Muscle layer of duodenum (tissue), 2 donors: Measurements from ENCODE around the gene PCDH9.

Experiments
- H3K27ac ChIP-seq: one replicate; pipeline ENCODE4 v1.7.0; 2013; ENCODE audit warnings: mild to moderate bottlenecking, low read length
- H3K27me3 ChIP-seq: one replicate; pipeline ENCODE4 v1.7.0; 2013; ENCODE audit warnings: low read depth, mild to moderate bottlenecking, control low read depth, low read length
- H3K36me3 ChIP-seq, 2 donors: one replicate each; pipeline ENCODE4 v1.7.0; 2013; ENCODE audit warnings: low read length in 2 of 2, control low read depth in 1 of 2, mild to moderate bottlenecking in 1 of 2; ENCODE audit not compliant: insufficient read depth in 2 of 2, control insufficient read depth in 1 of 2
- H3K4me1 ChIP-seq, 2 donors: one replicate each; pipeline ENCODE4 v1.7.0; 2013; ENCODE audit warnings: low read length in 2 of 2, mild to moderate bottlenecking in 2 of 2, control low read depth in 1 of 2, moderate library complexity in 1 of 2; ENCODE audit not compliant: insufficient read depth in 2 of 2, control insufficient read depth in 1 of 2
- H3K4me3 ChIP-seq, 2 donors: one replicate each; pipeline ENCODE4 v1.7.0; 2013; ENCODE audit warnings: low read length in 2 of 2, low read depth in 1 of 2, mild to moderate bottlenecking in 1 of 2
- H3K9me3 ChIP-seq, 2 donors: one replicate each; pipeline ENCODE4 v1.7.0; 2013; ENCODE audit warnings: low read length in 2 of 2, control low read depth in 1 of 2, mild to moderate bottlenecking in 1 of 2; ENCODE audit not compliant: control insufficient read depth in 1 of 2
- donor health status: healthy.

Gene PCDH9

DNA sequence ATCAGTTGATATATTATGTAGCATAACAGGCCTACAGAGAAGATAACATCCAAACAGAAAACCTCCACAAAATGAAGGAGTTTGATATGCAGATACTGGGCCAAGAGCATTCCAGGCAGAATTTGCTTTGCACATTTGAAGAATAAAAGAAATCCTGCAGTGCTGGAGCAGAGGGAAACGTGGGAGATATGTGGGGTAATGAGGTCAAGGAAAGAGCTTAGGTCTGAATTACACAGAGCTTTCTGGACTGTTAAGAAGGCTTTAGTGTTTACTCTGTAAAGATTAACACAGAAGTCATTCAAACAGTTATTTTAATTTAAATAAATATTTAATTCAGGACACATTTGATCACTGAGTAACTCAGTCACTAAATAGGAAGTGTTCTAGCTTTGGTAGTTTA is 692.7 kb downstream of the PCDH9 start:
- no peaks in the 10 kb centered on the region for H3K4me1 ChIP-seq
- no peaks in the 10 kb centered on the region for H3K27me3 ChIP-seq
- H3K27ac ChIP-seq, result no peak overlapping the region
- no peaks in the 10 kb centered on the region for H3K9me3 ChIP-seq
- H3K36me3 ChIP-seq, result no peaks in the 10 kb centered on the region
- H3K4me3 ChIP-seq, result no peak overlapping the region

DNA sequence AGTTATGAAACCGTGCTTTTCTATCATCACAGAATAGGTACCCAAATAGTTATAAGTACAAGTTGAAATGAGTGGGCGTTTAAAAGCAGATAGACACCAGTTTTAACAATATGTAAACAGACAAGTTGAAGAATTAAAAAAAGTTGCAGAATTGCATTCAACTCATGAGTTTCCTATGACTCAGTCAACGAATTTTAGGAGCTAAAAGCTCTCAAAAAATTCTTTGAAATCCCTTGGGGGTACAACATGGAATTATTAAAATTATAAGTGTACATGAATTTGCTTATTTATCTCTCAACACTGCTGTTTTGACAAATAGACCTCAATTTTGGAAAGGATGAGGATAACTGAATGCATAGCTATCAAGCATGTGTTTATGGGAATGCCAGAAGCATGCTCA is 693.4 kb downstream of the PCDH9 start:
- H3K4me1 ChIP-seq, result no peaks in the 10 kb centered on the region
- no peaks in the 10 kb centered on the region for H3K9me3 ChIP-seq
- no peak overlapping the region for H3K27ac ChIP-seq
- H3K4me3 ChIP-seq, result no peak overlapping the region
- no peaks in the 10 kb centered on the region for H3K27me3 ChIP-seq
- no peaks in the 10 kb centered on the region for H3K36me3 ChIP-seq

DNA sequence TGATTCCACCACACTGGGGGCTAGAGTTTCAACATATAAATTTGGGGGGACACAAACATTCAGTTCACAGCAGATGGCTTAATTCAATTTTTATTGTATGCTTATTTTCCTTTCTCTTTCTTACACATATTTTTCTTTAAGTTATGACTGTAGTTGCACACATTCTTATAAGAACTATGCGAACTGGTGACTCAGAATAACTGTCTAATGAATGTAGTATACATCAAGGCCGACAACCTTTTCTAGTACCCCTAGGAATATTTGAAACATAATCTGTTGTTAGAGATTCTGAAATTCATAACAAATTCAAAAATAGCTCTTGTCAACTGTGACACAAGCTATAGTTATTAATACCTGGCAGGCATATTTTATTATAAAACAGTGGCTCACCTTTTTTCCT is 695.6 kb downstream of the PCDH9 start:
- no peak overlapping the region for H3K4me3 ChIP-seq

DNA sequence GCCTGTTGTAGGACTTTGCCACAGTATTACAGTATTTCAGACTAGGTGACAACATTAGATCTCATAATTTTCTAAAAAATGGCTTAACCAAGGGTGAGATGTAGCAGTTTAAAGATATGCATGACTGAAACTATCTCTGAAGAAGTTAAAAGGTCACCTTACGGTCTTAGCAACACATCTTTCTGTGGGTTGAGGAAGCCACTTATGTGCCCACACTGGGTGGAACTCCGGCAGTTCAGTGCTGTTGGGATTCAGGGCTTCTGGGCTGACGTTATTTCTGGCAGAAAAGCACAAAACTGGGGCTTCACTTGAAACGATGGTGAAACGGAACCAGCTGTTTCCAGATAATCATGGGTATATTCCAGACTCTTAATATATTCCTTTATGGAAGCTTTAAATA is 697.3 kb downstream of the PCDH9 start:
- H3K4me3 ChIP-seq, result no peak overlapping the region

More for the DNA sequence above, 695.6 kb downstream of the PCDH9 start:
- Histone ChIP-seq H3K27me3 (no peaks in the 10 kb centered on the region), H3K9me3 (no peaks in the 10 kb centered on the region), H3K27ac (no peak overlapping the region), H3K4me1 (no peaks in the 10 kb centered on the region), H3K36me3 (no peaks in the 10 kb centered on the region)

DNA sequence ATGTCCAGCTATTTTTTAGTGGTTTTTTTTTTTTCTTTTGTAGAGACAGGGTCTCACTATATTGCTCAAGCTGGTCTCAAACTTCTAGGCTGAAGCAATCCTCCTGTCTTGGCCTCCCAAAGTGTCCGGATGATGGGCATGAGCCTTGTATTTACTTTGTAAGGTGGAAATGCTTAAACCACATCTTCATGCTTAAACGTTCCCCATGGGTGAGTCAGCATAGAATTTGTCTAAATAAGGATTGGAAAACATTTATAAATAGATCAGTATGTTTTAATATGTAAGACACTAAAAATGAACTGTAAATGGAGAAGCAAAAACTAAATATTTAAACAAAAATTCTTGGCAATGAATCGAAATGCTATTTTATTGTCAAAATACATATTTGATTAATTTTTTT is 698.0 kb downstream of the PCDH9 start:
- no peaks in the 10 kb centered on the region for H3K9me3 ChIP-seq
- H3K36me3 ChIP-seq, result no peaks in the 10 kb centered on the region
- H3K4me1 ChIP-seq, result no peaks in the 10 kb centered on the region
- H3K27ac ChIP-seq, result no peak overlapping the region
- no peaks in the 10 kb centered on the region for H3K27me3 ChIP-seq
- H3K4me3 ChIP-seq, result no peak overlapping the region

More for the DNA sequence above, 697.3 kb downstream of the PCDH9 start:
- H3K36me3 ChIP-seq, result no peaks in the 10 kb centered on the region
- H3K27ac ChIP-seq, result no peak overlapping the region
- no peaks in the 10 kb centered on the region for H3K9me3 ChIP-seq
- H3K4me1 ChIP-seq, result no peaks in the 10 kb centered on the region
- H3K27me3 ChIP-seq, result no peaks in the 10 kb centered on the region

DNA sequence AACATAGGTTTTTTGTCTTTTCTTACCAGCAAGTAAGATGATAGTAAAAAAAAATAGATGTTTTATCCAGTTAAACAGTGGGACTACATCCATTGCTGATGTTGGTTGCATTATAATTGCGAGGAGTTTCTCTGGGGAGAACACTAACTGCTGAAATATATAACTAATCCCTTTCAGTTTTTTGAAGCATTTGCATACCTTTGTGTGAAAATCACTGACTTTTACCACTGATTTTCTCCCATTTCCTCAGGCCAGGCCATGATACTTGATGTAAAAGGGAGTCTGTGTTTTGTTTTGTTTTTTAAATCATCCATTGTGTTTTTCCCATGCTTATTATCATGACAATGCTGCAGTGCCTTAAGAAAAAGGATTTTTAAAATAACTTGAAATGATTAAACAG is 699.5 kb downstream of the PCDH9 start:
- Histone ChIP-seq H3K4me1 (no peaks in the 10 kb centered on the region), H3K4me3 (no peak overlapping the region), H3K27me3 (no peaks in the 10 kb centered on the region), H3K36me3 (no peaks in the 10 kb centered on the region), H3K9me3 (no peaks in the 10 kb centered on the region), H3K27ac (no peak overlapping the region)

DNA sequence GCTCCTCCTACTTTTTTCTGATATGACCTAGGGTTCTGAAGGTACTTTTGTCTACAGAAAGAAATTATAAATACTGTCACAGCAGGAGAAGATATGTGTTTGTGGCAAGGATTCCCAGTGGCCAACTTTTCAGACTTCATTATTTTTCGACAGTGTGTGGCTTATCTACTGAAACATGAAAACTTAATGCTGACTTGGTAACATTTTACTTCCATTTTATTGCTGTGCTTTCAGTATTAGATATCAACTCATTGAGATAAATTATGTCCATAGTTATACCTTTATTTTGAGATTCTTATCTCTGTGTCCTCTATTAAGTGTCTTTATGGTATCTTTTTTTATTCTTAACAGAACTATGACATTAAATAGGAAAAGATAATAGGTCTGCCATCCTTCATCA is 700.0 kb downstream of the PCDH9 start:
- H3K36me3 ChIP-seq, result no peaks in the 10 kb centered on the region
- H3K4me1 ChIP-seq, result no peaks in the 10 kb centered on the region
- H3K9me3 ChIP-seq, result no peaks in the 10 kb centered on the region
- no peaks in the 10 kb centered on the region for H3K27me3 ChIP-seq
- H3K4me3 ChIP-seq, result no peak overlapping the region
- no peak overlapping the region for H3K27ac ChIP-seq

DNA sequence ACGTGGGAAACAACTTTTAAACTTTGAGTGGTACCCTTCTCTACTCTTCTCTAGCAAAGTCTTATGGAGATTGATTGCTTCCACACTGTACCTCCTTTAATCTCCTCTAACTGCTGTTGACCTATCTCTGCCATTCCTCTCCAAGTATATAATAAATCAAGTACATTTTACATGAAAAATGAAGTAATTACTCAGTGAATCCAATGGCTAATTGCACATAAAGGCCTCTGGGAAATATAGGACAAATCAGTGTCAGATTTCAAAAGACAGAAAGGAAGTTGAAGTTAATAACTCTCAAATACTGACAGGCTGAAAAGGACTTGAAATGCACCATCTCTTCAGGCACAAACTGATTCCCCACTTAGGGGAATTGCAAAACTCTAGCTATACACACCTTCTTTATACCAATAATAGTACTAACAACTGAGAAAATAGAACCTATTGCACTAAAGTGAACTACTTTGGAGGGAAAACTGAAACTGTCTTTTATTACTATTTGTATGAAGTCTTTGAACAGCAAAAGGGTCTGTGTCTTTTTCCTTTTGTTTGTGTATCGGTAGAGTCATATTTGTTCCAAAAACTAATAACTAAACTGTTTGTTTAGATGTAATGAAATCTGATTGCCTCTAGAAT is 701.1 kb downstream of the PCDH9 start:
- H3K9me3 ChIP-seq, result no peaks in the 10 kb centered on the region
- no peak overlapping the region for H3K4me3 ChIP-seq
- no peaks in the 10 kb centered on the region for H3K36me3 ChIP-seq
- H3K27ac ChIP-seq, result no peak overlapping the region
- no peaks in the 10 kb centered on the region for H3K27me3 ChIP-seq
- H3K4me1 ChIP-seq, result no peaks in the 10 kb centered on the region

DNA sequence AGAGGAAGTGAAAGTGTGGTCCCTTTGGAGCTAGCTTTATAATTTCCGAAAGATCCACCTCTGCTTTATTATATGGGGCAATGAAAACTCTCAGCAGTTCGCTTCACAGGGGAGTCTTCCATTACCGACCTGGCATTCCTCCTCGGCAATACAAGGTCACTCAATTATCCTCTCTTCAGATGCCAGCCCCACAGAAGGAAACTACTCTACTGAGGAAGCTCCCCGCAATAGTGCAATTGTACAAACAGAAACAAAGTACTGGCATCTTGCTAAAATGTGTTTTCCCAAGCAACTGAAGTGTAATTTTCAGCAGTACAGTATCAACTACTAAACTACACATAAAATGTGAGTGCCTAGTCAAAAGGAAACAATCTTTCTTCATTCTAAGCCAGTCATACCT is 702.0 kb downstream of the PCDH9 start:
- H3K4me1 ChIP-seq, result no peaks in the 10 kb centered on the region
- no peak overlapping the region for H3K27ac ChIP-seq
- H3K9me3 ChIP-seq, result no peaks in the 10 kb centered on the region
- H3K27me3 ChIP-seq, result no peaks in the 10 kb centered on the region
- no peaks in the 10 kb centered on the region for H3K36me3 ChIP-seq
- H3K4me3 ChIP-seq, result no peak overlapping the region

DNA sequence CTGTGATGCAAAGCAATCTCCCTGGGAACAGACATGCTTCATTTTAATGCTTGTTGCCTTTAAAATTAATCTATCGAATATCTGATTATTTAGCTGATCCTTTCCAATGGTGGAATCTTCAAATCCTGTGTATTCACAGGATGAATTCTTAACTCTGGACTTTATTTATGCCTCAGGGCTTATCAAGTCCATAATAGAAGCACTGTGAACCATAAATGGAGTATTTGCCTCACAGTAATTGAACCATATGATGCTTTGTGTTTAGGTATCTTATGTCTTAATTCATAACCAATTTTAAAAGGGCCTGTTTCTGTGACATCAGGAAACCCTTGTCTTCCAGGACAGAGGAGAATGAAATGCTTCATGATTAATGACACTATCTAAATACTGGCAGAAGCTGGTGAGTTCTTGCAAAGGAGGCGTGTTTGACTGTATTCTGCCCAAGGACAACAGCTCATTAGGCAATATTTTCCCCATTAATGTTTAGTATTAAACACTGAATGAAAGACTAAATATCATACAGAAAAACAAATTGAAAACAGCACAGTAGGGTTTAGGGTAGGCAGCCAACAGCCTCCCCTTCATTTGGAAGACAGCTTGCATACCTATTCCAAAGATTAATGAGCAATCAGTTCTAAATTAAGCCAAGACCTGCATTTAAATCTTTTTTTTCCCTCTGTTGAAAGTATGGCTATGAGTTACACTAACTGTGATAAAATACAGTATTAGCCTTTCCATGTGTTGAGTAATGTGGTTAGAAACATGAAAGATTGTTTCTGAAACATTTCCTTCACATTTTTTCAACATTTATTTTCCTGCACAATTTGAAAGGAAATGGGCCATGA is 709.4 kb downstream of the PCDH9 start:
- Histone ChIP-seq H3K36me3 (no peaks in the 10 kb centered on the region), H3K4me1 (no peaks in the 10 kb centered on the region), H3K27ac (no peak overlapping the region), H3K27me3 (no peaks in the 10 kb centered on the region), H3K4me3 (no peak overlapping the region), H3K9me3 (no peaks in the 10 kb centered on the region)

DNA sequence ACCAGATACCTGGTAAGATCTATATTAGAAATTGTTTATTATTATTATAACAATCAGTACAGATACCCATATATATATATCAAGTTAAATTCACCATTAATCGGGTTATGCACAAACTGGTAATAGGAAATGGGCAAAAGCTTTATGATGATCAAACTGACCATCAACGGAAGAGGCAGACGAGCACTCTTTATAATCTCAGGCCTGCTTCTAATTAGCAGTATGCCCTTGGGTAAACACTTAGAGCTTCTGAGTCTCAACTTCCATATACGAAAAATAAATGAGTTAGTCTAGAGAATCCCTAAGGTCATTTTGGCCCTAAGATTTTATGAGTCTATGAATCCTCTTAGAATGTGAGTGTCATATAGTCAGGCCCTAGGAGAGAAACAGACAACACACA is 710.9 kb downstream of the PCDH9 start:
- H3K9me3 ChIP-seq, result no peaks in the 10 kb centered on the region
- H3K27ac ChIP-seq, result no peak overlapping the region
- H3K27me3 ChIP-seq, result no peaks in the 10 kb centered on the region
- no peaks in the 10 kb centered on the region for H3K4me1 ChIP-seq
- H3K4me3 ChIP-seq, result no peak overlapping the region
- no peaks in the 10 kb centered on the region for H3K36me3 ChIP-seq

DNA sequence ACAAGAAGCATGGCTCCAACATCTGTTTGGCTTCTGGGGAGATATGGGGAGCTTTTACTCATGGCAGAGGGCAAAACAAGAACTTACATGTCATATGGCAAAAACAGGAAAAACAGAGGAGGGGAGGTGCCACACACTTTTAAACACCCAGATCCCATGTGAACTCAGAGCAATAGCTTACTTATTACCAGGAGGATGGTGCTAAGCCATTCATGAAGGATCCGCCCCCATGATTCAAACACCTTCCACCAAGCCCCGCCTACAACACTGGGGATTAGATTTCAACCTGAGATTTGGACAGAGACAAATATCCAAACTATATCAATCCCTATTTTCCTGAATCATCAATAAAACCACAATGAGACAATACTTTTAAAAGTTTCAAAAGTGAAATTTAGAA is 712.1 kb downstream of the PCDH9 start:
- Histone ChIP-seq H3K27ac (no peak overlapping the region), H3K36me3 (no peaks in the 10 kb centered on the region), H3K4me3 (no peak overlapping the region), H3K9me3 (no peaks in the 10 kb centered on the region), H3K27me3 (no peaks in the 10 kb centered on the region), H3K4me1 (no peaks in the 10 kb centered on the region)
